Glomerular endothelial cell (primary cell): ENCODE data around the gene ZNF236. TPM values are rescaled to one million over a fixed set of nuclear protein-coding genes. Genes with fewer than 3 reads are reported as not detected.
"Not testable (repeated sequence)": the region's sequence is repeated elsewhere in the genome, so short reads cannot be mapped to it uniquely, and the experiment has no call there.

Experiments used
- DNase-seq: peaks from one replicate; pipeline ENCODE4 v3.0.0-alpha.2; 2011; ENCODE audit warnings: low read depth, low spot score; ENCODE audit errors: extremely low read depth
- total RNA-seq: library from RNA; depleted of rRNA; stranded (reverse); fragments of >200 nt; gene quantifications from 2 replicates; pipeline ENCODE4 v1.2.3, GENCODE V29; 2015

Gene ZNF236
- total RNA-seq, 1 donor from 2014 or later: 8.8 TPM

- no peak for DNase-seq
These were observed 162.1 kb downstream of the ZNF236 start for GRCh38 chr18:76984193-76985155.

GRCh38 chr18:76985156-76985950, 163.0 kb downstream of the ZNF236 start:
- no peak for DNase-seq

GRCh38 chr18:76985951-76986236, 163.5 kb downstream of the ZNF236 start:
- no peak for DNase-seq

- no peak for DNase-seq
These were observed 164.0 kb downstream of the ZNF236 start for GRCh38 chr18:76986406-76986805.

GRCh38 chr18:76988031-76988826, 165.9 kb downstream of the ZNF236 start:
- DNase-seq: no peak

- no peak for DNase-seq
These were observed 166.7 kb downstream of the ZNF236 start for GRCh38 chr18:76988827-76989646.

GRCh38 chr18:76989647-76990190, 167.4 kb downstream of the ZNF236 start:
- no peak for DNase-seq

- not testable (repeated sequence) for DNase-seq
These were observed 168.1 kb downstream of the ZNF236 start for GRCh38 chr18:76990343-76991020.

GRCh38 chr18:76991021-76991688, 168.8 kb downstream of the ZNF236 start:
- no peak for DNase-seq

GRCh38 chr18:76992226-76993084, 170.1 kb downstream of the ZNF236 start:
- no peak for DNase-seq

- no peak for DNase-seq
These were observed 170.7 kb downstream of the ZNF236 start for GRCh38 chr18:76993085-76993382.

- no peak for DNase-seq
These were observed 171.2 kb downstream of the ZNF236 start for GRCh38 chr18:76993573-76993972.

- DNase-seq: no peak
These were observed 171.8 kb downstream of the ZNF236 start for GRCh38 chr18:76994086-76994654.

- DNase-seq: no peak
These were observed 173.5 kb downstream of the ZNF236 start for GRCh38 chr18:76995896-76996295.

GRCh38 chr18:76996429-76996828, 174.1 kb downstream of the ZNF236 start:
- DNase-seq: no peak

GRCh38 chr18:76997951-76998808, 175.8 kb downstream of the ZNF236 start:
- no peak for DNase-seq

GRCh38 chr18:76999077-76999476, 176.7 kb downstream of the ZNF236 start:
- DNase-seq: no peak
